Subcutaneous abdominal adipose tissue (tissue), 5 donors: Measurements from ENCODE around the gene PGM2.
A peak's percentile ranks its signal among the peaks of the same experiment; 100 is the strongest.
"Not testable (repeated sequence)": the region's sequence is repeated elsewhere in the genome, so short reads cannot be mapped to it uniquely, and the experiment has no call there.

ENCODE experiments used
- H3K27ac ChIP-seq: one replicate; pipeline ENCODE4 v1.7.0; 2013; ENCODE audit warnings: low read depth, mild to moderate bottlenecking, inconsistent platforms, low read length, moderate library complexity
- H3K27me3 ChIP-seq, 5 donors: one replicate each; pipeline ENCODE4 v1.7.0; 2013; ENCODE audit warnings: low read length in 5 of 5, inconsistent platforms in 1 of 5; ENCODE audit not compliant: control insufficient read depth in 5 of 5, insufficient read depth in 4 of 5
- H3K36me3 ChIP-seq, 5 donors: one replicate each; pipeline ENCODE4 v1.7.0; 2013; ENCODE audit warnings: low read length in 5 of 5; ENCODE audit not compliant: control insufficient read depth in 5 of 5, insufficient read depth in 5 of 5
- H3K4me1 ChIP-seq, 5 donors: one replicate each; pipeline ENCODE4 v1.7.0; 2013; ENCODE audit warnings: low read length in 5 of 5, mild to moderate bottlenecking in 3 of 5, moderate library complexity in 1 of 5; ENCODE audit not compliant: control insufficient read depth in 5 of 5, insufficient read depth in 5 of 5
- H3K4me3 ChIP-seq, 5 donors: one replicate each; pipeline ENCODE4 v1.7.0; 2013; ENCODE audit warnings: low read length in 5 of 5, low read depth in 1 of 5
- H3K9ac ChIP-seq, 5 donors: one replicate each; pipeline ENCODE4 v1.7.0; 2013; ENCODE audit warnings: low read length in 5 of 5, mild to moderate bottlenecking in 4 of 5, moderate library complexity in 3 of 5
- H3K9me3 ChIP-seq, 5 donors: one replicate each; pipeline ENCODE4 v1.7.0; 2013; ENCODE audit warnings: low read length in 5 of 5; ENCODE audit not compliant: control insufficient read depth in 5 of 5
- donor health status: healthy.
- donor health status: healthy.
- donor health status: healthy.
- donor health status: healthy.
- donor health status: healthy.

PGM2 gene

DNA sequence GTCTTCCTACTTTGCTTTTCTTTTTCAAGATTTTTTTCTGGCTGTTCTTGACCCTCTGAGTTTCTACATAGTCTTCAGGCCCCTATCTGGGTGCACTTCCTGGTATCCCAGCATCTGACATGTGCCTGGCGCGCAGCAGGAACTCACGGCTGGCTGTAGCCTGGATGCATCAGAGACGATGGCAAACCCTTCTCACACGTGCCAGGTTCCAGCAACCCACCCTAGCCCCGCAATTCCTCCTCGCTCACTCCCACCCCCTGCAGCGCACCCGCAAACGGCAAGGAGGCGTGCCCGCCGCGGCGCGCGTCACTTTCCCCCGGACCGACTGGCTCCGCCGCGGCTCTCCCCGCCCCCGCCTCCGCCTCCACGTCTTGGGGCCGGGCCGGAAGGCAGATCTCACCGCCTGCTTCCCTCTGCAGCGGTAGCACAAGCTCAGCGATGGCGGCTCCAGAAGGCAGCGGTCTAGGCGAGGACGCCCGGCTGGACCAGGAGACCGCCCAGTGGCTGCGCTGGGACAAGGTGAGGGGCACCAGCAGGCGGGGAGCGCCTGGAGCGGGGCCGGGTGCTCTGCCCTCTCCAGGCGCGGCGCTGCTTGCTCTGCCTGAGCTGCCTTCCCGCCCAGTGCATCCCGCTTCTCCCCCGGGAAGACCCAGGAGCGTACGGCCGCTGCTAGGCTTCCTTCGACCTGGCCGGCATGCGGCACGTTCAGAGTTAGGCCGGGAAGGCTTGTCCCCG is at the start of gene PGM2:
TSS of gene PGM2 (plus strand) at position 392 of the 735 bp plus-strand sequence. CDS start at position 439, 47 bp downstream.
- Histone ChIP-seq H3K27ac (peak within 1 kb of the TSS; percentile 50), H3K36me3 (peaks cover 4 to 15% (median 11%) of the 10 kb centered on the region in 5 donors), H3K9me3 (no peaks in the 10 kb centered on the region), H3K27me3 (no peaks in the 10 kb centered on the region), H3K4me1 (peaks cover 0 to 31% (median 26%) of the 10 kb centered on the region in 5 donors), H3K9ac (peak within 1 kb of the TSS; percentile 48 to 84 (median 75)), H3K4me3 (peak within 1 kb of the TSS; percentile 84 to 99 (median 96))

DNA sequence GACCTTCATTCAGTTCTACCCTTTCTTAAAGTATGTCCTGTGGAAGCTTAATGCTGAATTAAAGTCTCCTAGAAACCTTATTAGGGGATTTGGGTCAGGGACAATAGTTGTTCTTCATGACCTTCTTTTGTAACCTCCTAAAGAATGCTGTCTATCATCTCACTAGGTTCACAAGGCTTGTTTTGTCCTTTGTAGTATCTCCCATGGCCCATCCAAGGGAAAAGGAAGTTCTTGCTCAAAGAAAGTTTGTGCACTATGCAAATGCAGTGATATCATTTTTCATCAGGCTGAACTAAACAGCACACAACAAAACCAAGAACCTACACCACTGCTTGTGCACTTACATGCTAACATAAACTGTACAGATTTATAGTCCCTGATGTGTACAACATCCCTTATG is 46.6 kb upstream of the PGM2 start:
- Histone ChIP-seq H3K9me3 (no peaks in the 10 kb centered on the region), H3K36me3 (no peaks in the 10 kb centered on the region), H3K27me3 (no peaks in the 10 kb centered on the region), H3K9ac (no peak overlapping the region), H3K4me1 (no peaks in the 10 kb centered on the region), H3K4me3 (no peak overlapping the region), H3K27ac (no peak overlapping the region)

DNA sequence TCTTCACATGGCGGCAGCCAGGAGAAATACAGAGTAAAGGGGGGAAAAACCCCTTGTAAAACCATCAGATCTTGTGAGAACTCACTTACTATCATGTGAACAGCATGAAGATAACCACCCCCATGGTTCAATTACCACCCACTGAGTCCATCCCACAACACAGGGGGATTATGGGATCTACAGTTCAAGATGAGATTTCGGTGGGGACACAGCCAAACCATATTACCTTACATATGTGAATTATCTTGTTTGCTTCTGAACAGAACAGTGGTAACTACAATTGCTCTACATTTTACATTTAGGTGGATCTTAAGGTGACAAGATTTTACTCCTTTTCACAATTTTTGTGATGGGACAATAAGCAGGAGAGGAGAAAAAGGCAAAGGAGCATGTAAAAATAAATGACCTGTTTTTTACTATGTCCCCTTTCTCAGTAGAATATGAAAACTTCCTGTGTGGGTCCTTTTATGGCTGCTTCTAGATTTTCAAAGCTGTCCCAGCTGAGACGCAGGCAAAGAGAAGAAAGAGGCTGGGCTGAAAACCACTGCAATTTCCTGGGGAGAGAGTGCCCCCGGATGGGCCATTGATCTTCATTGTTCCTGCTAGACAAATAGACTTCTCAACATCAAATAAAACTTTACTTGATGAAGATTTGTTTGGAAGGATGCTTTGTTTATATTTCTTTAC is 45.9 kb upstream of the PGM2 start:
- no peak overlapping the region for H3K27ac ChIP-seq

DNA sequence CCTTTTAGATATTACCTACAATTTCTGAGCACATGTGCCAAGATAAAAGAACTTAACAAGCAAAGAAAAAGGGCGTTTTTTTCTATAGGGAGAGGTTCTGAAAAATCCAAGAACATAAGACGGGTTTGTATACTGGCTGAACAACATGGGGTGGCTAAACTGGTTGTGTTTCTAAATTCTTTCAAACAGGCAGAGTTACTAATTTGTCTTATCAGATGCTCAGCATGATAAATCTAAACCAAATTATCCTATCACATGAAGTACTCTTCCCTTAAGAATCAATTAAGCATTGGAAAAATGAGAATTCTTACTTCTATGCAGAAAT is 45.4 kb upstream of the PGM2 start:
- H3K36me3 ChIP-seq: no peaks in the 10 kb centered on the region
- H3K9ac ChIP-seq: no peak overlapping the region
- no peaks in the 10 kb centered on the region for H3K4me1 ChIP-seq
- peaks cover 0 to 4% (median 0%) of the 10 kb centered on the region in 5 donors for H3K9me3 ChIP-seq
- no peaks in the 10 kb centered on the region for H3K27me3 ChIP-seq
- H3K27ac ChIP-seq: no peak overlapping the region
- no peak overlapping the region for H3K4me3 ChIP-seq

More for the DNA sequence above, 45.9 kb upstream of the PGM2 start:
- no peaks in the 10 kb centered on the region for H3K9me3 ChIP-seq
- no peaks in the 10 kb centered on the region for H3K36me3 ChIP-seq
- no peak overlapping the region for H3K4me3 ChIP-seq
- H3K4me1 ChIP-seq: no peaks in the 10 kb centered on the region
- H3K27me3 ChIP-seq: no peaks in the 10 kb centered on the region
- no peak overlapping the region for H3K9ac ChIP-seq

DNA sequence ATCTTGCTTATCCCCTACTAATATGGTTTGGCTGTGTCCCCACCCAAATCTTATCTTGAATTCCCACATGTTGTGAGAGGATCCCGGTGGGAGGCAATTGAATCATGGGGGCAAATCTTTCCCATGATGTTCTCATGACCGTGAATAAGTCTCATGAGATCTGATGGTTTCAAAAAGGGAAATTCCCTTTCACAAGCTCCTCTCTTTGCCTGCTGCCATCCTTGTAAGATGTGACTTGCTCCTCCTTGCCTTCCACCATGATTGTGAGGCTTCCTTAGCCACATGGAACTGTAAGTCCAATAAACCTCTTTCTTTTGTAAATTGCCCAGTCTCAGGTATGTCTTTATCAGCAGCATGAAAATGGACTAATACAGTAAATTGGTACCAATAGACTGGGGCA is 40.2 kb upstream of the PGM2 start:
- not testable (repeated sequence) for H3K9me3 ChIP-seq, H3K36me3 ChIP-seq, H3K9ac ChIP-seq, H3K27ac ChIP-seq, H3K4me1 ChIP-seq, H3K27me3 ChIP-seq, H3K4me3 ChIP-seq

DNA sequence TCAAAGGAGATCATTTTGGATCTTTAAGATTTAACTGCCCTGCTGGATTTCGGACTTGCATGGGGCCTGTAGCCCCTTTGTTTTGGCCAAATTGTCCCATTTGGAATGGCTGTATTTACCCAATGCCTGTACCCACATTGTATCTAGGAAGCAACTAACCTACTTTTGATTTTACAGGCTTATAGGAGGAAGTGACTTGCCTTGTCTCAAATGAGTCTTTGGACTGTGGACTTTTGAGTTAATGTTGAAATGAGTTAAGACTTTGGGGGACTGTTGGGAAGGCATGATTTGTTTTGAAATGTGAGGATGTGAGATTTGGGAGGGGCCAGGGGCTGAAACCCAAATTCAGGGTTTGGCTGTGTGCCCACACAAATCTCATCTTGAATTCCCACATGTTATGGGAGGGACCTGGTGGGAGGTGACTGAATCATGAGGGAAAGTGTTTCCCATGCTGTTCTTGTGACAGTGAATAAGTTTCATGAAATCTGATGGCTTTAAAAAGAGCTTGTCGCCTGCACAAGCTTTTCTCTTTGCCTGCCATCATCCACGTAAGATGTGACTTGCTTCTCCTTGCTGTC is 38.5 kb upstream of the PGM2 start:
- H3K4me3 ChIP-seq, H3K9ac ChIP-seq, H3K27me3 ChIP-seq, H3K9me3 ChIP-seq, H3K27ac ChIP-seq, H3K36me3 ChIP-seq, H3K4me1 ChIP-seq: not testable (repeated sequence)

- Histone ChIP-seq H3K36me3 (no peaks in the 10 kb centered on the region), H3K9me3 (peaks cover 0 to 4% (median 0%) of the 10 kb centered on the region in 5 donors), H3K4me3 (no peak overlapping the region), H3K27ac (no peak overlapping the region), H3K27me3 (no peaks in the 10 kb centered on the region), H3K4me1 (peaks cover 0 to 10% (median 6%) of the 10 kb centered on the region in 5 donors), H3K9ac (no peak overlapping the region)
Measured at GRCh38 chr4:37788819-37789218, 37.7 kb upstream of the PGM2 start.

DNA sequence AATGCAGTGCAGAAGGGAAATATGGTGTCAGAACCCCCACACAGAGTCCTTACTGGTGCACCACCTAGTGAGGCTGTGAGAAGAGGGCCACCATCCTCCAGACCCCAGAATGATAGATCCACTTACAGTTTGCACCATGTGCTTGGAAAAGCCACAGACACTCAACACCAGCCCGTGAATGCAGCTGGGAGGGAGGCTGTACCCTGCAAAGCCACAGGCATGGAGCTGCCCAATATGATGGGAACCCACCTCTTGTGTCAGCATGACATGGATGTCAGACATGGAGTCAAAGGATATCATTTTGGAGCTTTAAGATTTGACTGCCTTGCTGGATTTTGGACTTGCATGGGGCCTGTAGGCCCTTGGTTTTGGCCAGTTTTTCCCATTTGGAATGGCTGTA is 34.2 kb upstream of the PGM2 start:
- peaks cover 0 to 3% (median 2%) of the 10 kb centered on the region in 5 donors for H3K4me1 ChIP-seq
- H3K4me3 ChIP-seq: no peak overlapping the region
- no peak overlapping the region for H3K9ac ChIP-seq
- no peaks in the 10 kb centered on the region for H3K9me3 ChIP-seq
- no peak overlapping the region for H3K27ac ChIP-seq
- H3K36me3 ChIP-seq: no peaks in the 10 kb centered on the region
- H3K27me3 ChIP-seq: no peaks in the 10 kb centered on the region

DNA sequence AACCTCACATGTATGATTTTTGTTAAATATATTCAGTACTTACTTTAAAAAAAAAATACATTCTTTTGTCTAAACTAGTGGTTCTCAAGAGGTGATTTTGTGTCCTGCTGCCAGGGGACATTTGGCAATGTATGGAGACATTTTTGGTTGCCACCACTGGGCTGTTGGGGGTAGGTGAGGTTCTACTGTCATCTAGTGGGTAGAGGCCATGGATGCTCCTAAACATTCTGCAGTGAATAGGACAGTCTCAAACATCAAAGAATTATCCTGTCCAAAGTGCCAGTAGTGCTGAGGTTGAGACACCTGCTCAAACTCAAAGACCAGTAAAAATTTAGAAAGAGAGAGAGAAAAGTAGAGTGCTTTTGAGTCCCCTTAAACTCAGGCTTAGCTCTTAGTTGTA is 32.9 kb upstream of the PGM2 start:
- H3K27me3 ChIP-seq: no peaks in the 10 kb centered on the region
- no peak overlapping the region for H3K27ac ChIP-seq
- H3K9me3 ChIP-seq: no peaks in the 10 kb centered on the region
- no peak overlapping the region for H3K4me3 ChIP-seq
- no peaks in the 10 kb centered on the region for H3K4me1 ChIP-seq
- H3K9ac ChIP-seq: no peak overlapping the region
- no peaks in the 10 kb centered on the region for H3K36me3 ChIP-seq

- Histone ChIP-seq H3K4me3 (no peak overlapping the region), H3K27me3 (no peaks in the 10 kb centered on the region), H3K4me1 (no peaks in the 10 kb centered on the region), H3K27ac (no peak overlapping the region), H3K9ac (no peak overlapping the region), H3K9me3 (no peaks in the 10 kb centered on the region), H3K36me3 (no peaks in the 10 kb centered on the region)
Measured at GRCh38 chr4:37794056-37794455, 32.4 kb upstream of the PGM2 start.
